Bronchial epithelial cell (primary cell): Measurements from ENCODE around the gene TMEM45B. TPM values are rescaled to one million over a fixed set of nuclear protein-coding genes. Genes with fewer than 3 reads are reported as not detected.
"Not testable (repeated sequence)": the region's sequence is repeated elsewhere in the genome, so short reads cannot be mapped to it uniquely, and the experiment has no call there.

Experiments used
- DNase-seq: peaks from one replicate; pipeline ENCODE4 v3.0.0-alpha.2; 2010; ENCODE audit warnings: low read depth
- FAIRE-seq: peaks from 2 replicates; lab custom pipeline; 2011; peaks lifted over from hg19 to GRCh38; lab: Jason Lieb, UNC
- H3K27me3 ChIP-seq: 2 replicates; pipeline ENCODE4 v1.5.1; 2011; ENCODE audit warnings: low read length; ENCODE audit not compliant: control insufficient read depth, insufficient read depth
- H3K36me3 ChIP-seq: 2 replicates; pipeline ENCODE4 v1.5.1; 2011; ENCODE audit warnings: low read length; ENCODE audit not compliant: control insufficient read depth, insufficient read depth
- H3K4me3 ChIP-seq: 2 replicates; pipeline ENCODE4 v1.5.1; 2011; ENCODE audit warnings: mild to moderate bottlenecking, low read depth, low read length, control low read depth
- total RNA-seq: library from RNA; depleted of rRNA; stranded (reverse); fragments of >200 nt; gene quantifications from 2 replicates; pipeline ENCODE4 v1.2.1, GENCODE V29; 2014
- TF ChIP-seq, protein P1 (sequence below): IDR thresholded peaks from 2 replicates; pipeline ENCODE4 v1.5.1; 2011; ENCODE audit warnings: mild to moderate bottlenecking, moderate library complexity, low read length, control low read depth, inconsistent platforms; ENCODE audit not compliant: insufficient read depth, severe bottlenecking

The TMEM45B gene
- total RNA-seq, 1 donor from 2014 or later = 162 TPM

DNA sequence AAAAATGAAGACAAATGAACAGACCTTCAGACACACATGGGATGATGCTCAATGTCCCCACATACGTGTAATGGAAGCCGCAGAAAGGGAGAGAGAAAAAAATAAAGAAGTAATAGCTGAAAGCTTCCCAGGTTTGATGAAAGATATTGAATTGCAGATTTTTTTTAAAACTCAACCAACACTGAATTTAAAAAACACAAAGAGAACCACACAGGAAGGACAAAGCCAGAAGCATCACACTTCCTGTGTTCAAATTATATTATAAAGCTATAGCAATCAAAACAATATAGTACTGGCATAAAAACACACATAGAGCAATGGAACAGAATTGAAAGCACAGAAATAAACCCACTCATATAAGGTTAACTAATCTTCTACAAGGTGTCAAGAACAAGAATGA lies 26.5 kb downstream of the TMEM45B start:
- H3K27me3 ChIP-seq = no peaks in the 10 kb centered on the region
- no peak for DNase-seq
- H3K36me3 ChIP-seq = no peaks in the 10 kb centered on the region
- TF ChIP-seq, protein P1, sequence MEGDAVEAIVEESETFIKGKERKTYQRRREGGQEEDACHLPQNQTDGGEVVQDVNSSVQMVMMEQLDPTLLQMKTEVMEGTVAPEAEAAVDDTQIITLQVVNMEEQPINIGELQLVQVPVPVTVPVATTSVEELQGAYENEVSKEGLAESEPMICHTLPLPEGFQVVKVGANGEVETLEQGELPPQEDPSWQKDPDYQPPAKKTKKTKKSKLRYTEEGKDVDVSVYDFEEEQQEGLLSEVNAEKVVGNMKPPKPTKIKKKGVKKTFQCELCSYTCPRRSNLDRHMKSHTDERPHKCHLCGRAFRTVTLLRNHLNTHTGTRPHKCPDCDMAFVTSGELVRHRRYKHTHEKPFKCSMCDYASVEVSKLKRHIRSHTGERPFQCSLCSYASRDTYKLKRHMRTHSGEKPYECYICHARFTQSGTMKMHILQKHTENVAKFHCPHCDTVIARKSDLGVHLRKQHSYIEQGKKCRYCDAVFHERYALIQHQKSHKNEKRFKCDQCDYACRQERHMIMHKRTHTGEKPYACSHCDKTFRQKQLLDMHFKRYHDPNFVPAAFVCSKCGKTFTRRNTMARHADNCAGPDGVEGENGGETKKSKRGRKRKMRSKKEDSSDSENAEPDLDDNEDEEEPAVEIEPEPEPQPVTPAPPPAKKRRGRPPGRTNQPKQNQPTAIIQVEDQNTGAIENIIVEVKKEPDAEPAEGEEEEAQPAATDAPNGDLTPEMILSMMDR = no peak
- FAIRE-seq = no peak
- no peak overlapping the region for H3K4me3 ChIP-seq

DNA sequence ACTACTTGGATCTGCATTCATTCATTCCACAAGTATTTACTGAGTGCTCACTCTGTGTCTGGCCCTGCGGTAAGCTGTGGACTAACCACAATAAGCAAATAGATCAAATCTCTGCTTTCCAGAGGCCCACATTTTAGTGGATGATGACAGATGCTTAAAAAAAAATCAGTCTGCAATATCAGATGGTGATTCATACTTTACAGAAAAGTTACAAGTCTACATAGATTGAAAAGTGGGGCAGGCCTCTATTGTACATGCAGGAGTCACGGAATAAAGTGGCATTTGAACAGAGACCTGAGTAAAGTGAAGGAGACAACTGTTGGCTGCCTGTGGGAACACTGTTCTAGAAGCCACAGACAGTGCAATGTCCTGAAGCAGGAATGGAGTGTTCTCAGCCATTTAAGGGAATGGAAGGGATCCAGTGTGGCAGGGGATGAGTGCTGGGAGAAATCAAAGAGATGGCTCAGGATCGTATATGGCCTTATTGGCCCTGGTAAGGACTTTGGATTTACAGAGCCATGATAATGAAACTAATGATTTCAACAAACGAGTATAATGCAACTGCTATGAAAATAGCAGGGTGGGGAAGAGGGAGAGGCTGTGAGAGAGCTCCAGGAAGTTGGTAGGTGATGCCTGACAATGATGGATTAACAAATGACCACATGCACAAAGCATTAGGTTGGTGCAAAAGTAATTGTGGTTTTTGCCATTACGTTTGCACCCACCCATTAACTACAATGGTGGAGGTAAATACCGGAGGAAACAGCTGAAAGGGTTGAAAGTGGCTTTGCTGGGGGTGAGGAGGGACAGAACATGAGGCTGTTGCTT lies 31.1 kb downstream of the TMEM45B start:
- FAIRE-seq (peak; percentile 84), DNase-seq (peak; percentile 98)
- no peaks in the 10 kb centered on the region for H3K36me3 ChIP-seq
- H3K4me3 ChIP-seq = no peak overlapping the region
- TF ChIP-seq, protein P1 = no peak
- no peaks in the 10 kb centered on the region for H3K27me3 ChIP-seq

DNA sequence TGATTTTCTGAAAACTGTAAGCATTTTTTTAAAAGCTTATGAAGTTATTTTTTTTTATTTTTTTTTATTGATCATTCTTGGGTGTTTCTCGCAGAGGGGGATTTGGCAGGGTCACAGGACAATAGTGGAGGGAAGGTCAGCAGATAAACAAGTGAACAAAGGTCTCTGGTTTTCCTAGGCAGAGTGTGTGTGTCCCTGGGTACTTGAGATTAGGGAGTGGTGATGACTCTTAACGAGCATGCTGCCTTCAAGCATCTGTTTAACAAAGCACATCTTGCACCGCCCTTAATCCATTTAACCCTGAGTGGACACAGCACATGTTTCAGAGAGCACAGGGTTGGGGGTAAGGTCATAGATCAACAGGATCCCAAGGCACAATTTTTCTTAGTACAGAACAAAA lies 31.7 kb downstream of the TMEM45B start:
- not testable (repeated sequence) for FAIRE-seq, DNase-seq, H3K4me3 ChIP-seq

DNA sequence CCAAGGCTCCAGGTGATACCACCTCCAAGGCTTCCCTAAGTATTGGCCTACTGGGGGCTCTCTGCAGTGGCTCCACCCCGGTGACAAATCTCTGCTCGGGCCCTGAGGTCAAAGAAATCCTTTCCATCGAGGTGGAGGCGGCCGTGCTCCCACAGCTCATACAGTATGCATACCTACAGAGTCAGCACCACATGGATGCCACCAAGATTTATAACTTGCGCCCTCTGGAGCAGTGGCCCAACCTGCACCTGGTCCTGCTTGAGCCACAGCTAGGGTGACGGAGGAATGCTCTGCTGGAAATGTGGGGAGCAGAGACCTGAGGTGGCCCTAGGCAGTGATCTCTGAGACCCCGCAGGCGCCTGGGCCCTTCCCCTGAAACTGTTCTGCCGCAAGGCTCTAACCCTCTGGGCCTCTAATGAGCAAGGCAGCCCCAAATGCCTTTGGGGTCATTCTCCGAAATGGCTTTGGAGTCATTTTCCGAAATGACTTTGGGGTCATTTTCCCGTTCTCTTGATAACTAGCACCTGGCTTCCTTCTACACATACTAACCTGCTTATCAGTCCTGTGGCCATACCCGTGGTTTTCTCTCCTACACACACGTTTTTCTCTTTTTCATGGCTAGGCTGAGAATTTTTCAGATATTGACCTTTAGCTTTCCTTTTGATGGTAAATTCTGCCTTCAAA lies 33.9 kb downstream of the TMEM45B start:
- Histone ChIP-seq H3K27me3 (no peaks in the 10 kb centered on the region), H3K4me3 (no peak overlapping the region), H3K36me3 (no peaks in the 10 kb centered on the region)
- no peak for DNase-seq
- TF ChIP-seq, protein P1 = no peak
- FAIRE-seq = no peak

More for the DNA sequence above, 31.7 kb downstream of the TMEM45B start:
- not testable (repeated sequence) for H3K27me3 ChIP-seq, H3K36me3 ChIP-seq

DNA sequence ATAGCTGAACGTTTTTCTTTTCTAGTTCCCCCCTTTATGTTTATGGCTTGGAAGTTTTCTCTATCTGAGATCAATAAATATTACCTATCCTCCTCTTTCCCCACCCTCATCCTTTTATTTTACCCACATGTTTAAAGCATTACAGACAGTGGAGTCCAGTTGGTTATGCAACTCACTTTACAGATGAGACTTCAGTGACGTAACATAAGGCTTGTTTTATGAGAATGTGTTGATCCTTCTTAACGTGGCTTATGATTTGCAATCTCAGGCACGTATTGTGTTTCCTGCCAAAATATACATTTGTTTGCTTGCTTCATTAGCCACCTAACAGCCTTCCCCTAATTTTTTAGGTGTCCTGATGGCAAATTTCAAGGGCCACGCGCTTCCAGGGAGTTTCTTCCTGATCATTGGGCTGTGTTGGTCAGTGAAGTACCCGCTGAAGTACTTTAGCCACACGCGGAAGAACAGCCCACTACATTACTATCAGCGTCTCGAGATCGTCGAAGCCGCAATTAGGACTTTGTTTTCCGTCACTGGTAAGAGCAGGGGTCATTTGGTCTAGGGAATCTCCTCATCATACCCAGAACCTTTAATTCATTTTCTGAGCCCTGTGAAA lies 36.6 kb downstream of the TMEM45B start:
- no peak overlapping the region for H3K4me3 ChIP-seq
- TF ChIP-seq, protein P1 = no peak
- H3K27me3 ChIP-seq = no peaks in the 10 kb centered on the region
- no peaks in the 10 kb centered on the region for H3K36me3 ChIP-seq
- DNase-seq = peak; percentile 53
- FAIRE-seq = no peak

DNA sequence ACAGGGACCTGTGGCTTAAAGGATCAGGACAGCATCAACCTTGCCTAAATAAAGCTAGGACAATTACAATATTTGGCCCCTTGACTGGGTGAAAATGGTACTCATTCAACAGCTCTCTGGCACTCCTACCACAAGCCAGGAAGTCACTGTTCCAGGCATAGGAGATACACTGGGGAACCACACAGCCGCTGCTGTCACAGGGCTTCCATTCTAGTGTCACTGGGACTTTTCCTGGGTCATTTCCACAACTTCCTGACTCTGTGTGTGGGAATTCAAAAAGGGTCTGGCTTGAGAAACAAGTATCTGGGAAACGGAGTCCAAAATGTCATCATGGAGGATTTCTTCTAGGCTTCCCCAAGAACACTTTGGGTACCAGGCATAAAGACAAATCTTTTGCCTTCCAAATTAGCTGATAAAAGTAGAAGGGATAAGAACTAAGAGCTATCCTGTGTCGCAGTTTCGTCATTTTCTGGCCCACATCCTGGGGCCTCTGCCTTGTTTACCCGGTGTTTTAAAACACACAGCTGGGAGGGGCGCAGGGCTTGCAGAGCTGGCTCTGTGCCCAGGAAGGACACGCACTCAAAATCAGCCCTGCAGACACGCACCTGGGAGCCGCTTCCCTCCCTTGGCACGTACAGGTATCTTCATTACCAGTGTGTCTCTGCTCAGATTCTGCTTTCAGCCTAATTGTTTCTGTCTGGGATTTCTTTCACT lies 38.0 kb downstream of the TMEM45B start:
- FAIRE-seq (peak; percentile 84), DNase-seq (peak; percentile 92)
- no peaks in the 10 kb centered on the region for H3K27me3 ChIP-seq
- no peak overlapping the region for H3K4me3 ChIP-seq
- TF ChIP-seq, protein P1 = no peak
- peaks cover 2% of the 10 kb centered on the region for H3K36me3 ChIP-seq
